HT-29 (cell line): ENCODE data around the gene SART3. TPM values are rescaled to one million over a fixed set of nuclear protein-coding genes. Genes with fewer than 3 reads are reported as not detected.
"Not testable (repeated sequence)": the region's sequence is repeated elsewhere in the genome, so short reads cannot be mapped to it uniquely, and the experiment has no call there.

Source experiments
- DNase-seq: peaks from one replicate; pipeline ENCODE4 v3.0.0-alpha.2; 2015; ENCODE audit warnings: low spot score
- total RNA-seq: library from RNA; depleted of rRNA; stranded (reverse); fragments of >200 nt; shearing (Covaris generic); gene quantifications from 2 replicates; pipeline ENCODE4 v1.2.3, GENCODE V29; 2014; rRNA removed

Gene SART3
- total RNA-seq, 1 experiment from 2014 or later = 91.8 TPM

- DNase-seq = not testable (repeated sequence)
These were observed 75.6 kb downstream of the SART3 start for GRCh38 chr12:108485371-108485770.

DNA sequence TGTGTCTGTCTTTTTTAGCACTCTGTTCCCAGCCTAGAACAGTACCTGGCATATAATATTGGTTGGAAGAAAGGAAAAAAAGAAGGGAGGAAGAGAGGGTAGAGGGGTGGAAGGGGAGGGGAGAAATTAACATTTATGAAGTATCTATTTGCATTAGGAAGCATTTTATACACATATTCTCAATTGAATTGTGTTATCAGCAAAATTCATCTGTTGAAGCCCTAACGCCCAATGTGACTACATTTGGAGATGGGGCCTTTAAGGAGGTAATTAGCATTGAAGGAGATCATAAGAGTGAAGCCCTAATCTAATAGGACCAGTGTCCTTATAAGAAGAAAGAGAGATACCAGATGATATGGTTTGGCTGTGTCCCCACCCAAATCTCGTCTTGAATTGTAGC, 76.1 kb downstream of the SART3 start:
- no peak for DNase-seq

DNA sequence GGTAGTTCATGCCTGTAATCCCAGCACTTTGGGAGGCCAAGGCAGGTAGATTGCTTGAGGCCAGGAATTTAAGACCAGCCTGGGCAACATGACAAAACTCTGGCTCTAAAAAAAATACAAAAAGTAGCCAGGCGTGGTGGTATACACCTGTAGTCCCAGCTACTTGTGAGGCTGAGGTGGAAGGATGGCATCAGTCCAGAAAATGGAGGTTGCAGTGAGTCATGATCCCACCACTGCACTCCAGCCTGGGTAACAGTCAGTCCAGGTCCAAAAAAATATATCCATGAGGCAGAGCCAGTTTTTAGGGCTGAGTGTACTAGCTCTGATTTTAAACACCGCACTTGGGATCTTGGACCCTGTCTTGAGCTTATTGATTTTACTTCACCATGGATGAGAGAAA, 76.5 kb downstream of the SART3 start:
- no peak for DNase-seq

GRCh38 chr12:108483213-108484059, 77.5 kb downstream of the SART3 start:
- DNase-seq = no peak

DNA sequence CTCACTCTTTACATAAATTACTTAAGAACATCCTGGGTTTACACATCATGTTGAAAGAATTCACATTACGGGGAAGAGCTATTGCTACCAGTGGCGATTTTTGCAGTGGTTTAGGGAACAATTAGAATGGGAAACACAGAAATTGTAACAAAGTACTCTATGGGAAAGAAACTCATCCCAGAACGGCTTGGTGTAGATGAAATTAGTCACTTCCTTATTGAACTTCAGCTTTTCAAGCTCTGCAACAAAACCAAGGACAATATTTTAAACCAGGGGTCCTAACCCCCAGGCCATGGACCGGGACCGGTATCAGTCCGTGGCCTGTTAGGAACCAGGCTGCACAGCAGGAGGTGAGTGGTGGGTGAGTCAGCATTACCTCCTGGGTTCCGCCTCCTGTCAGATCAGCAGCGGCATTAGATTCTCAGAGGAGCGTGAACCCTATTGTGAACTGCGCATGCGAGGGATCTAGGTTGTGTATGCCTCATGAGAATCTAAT, 78.2 kb downstream of the SART3 start:
- no peak for DNase-seq

- DNase-seq = no peak
These were observed 81.5 kb downstream of the SART3 start for GRCh38 chr12:108479364-108480070.

- DNase-seq = peak; percentile 12
These were observed 82.3 kb downstream of the SART3 start for GRCh38 chr12:108478611-108479206.

- DNase-seq = no peak
These were observed 83.1 kb downstream of the SART3 start for GRCh38 chr12:108477881-108478259.

DNA sequence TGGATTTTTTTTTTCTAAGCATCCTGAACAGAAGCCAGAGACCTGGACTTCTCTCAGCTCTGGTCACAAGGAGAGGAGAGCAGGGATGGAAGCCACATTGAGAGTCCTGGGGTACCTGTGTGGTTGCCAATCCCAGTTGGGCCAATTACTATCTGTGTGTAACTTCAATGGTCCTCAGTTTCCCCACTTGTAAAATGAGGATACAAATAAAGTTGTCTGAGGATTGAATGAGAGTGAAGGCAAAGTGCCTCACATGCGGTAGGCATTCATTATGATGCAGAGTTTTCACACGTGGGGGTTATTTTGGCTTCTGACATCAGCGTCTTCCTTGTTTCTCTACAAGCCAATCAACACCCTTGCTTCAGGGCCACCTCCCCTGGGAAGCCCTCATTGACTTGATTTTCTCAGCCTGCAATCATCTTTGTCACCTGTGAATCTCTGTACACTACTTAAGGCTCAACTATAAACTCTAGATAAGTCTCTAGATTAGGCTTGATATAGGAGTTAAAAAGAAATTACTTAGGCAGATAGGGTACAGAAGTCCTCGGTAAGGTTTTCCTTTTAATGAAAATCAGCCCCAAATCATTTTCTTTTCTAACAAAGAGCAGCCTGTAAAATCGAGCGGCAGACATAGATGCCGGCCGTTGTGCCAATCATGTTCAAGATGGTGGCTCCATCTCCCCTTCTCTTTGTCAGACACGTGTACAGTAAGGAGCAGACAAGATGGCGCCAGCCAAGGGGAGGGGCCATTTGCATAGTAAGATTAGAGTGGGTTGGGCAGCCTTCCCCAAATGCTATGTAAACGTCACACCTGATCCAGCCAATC, 83.7 kb downstream of the SART3 start:
- no peak for DNase-seq

DNA sequence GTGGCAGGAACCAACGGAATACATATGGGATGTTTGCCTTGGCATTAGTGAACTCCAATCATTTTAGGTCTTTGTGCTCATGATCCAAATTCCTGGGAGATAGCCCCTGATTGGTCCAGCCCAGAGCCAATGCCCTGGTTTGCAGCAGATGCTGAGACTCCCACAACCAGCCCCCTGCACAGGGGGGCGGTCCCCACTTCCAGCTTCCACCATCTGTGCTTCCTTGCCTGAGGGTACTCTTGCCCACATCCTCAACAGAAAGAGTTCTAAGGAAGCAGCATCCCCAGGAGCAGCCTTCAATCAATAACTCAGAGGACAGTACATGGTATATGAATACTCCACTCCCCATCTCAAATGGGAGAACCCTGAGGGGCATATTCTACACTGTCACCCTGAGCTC, 85.6 kb downstream of the SART3 start:
- no peak for DNase-seq

GRCh38 chr12:108473400-108474055, 87.4 kb downstream of the SART3 start:
- no peak for DNase-seq

Other genes with a start within 250 kb of the SART3 start
- not detected in 2 replicates for gene CMKLR1, start 221.9 kb downstream of the SART3 start, total RNA-seq
- gene FICD, start 45.9 kb downstream of the SART3 start, total RNA-seq = 9.1 and 9.6 TPM in 2 replicates
- gene ISCU, start 1.4 kb upstream of the SART3 start, total RNA-seq = 71.1 and 91.3 TPM in 2 replicates
- not detected in 2 replicates for gene TMEM119, start 36.9 kb upstream of the SART3 start, total RNA-seq
- gene SELPLG, start 72.7 kb upstream of the SART3 start, total RNA-seq = not detected in 2 replicates
- gene CORO1C, start 170.3 kb upstream of the SART3 start, total RNA-seq = 62.9 and 67.5 TPM in 2 replicates